ENCODE results near the gene FIP1L1. TPM values are rescaled to one million over a fixed set of nuclear protein-coding genes. Genes with fewer than 3 reads are reported as not detected.

FIP1L1 gene
- total and polyA plus RNA-seq, 2 of the 13 experiments (the other 11 are each of a cell fraction or from before 2014, with no cell fraction given): 14.9 to 69.4 TPM

DNA sequence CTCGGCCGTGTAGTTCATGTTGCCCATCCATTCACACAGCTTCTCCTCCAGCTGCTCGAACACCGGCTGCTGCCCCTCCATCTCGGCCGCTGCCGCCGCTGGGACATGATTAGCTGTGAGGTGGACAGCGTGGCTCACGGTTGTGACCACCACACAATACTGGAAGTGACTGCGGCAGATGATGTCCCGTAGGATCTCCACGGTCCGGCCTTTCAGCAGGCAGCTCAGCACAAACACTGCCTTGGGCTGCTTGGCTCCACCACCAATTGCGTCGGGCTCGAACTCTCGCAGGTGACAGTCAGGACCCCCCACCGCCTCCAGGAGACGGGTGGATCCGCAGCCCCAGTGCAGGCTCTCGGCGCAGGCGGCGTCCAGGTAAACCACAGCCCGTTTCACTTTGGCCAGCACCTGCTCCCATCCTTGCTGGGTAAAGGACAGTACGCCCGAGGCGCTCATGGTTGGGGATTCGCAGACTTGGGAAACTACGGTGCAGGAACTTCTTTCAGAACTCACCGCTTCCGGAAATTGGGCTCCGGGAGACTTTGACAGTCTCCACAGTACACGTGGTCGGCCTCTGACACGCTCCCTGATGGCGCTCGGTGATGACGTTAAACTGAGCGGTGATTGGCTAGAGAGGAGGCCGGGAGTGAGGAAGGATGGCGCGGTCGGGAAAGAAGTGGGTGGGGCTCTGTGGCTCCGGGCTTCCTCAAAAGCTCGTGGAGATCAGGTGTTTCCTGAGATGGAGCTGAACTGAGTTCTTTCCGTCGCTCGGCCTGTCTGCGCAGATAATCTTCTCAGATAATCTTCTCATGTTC is 11.7 kb upstream of the FIP1L1 start, which contains the start of gene SCFD2 (continued):
- TF ChIP-seq ZNF510 (CRISPR knock-in tag; IDR thresholded peaks at IDR 0.05; ENCODE audit: low read depth): 0 out of 2 replicates have a peak, but pooled peaks have one; percentile 23
- TF ChIP-seq TAF1 (CRISPR knock-in tag; IDR thresholded peaks at IDR 0.05): peak; percentile 51; the same call in 1 of the 2 replicates
- TF ChIP-seq KAT8 (CRISPR knock-in tag; IDR thresholded peaks at IDR 0.05): peak; percentile 98
- no peak for TF ChIP-seq SMYD3 (CRISPR knock-in tag; IDR thresholded peaks at IDR 0.05)
- TF ChIP-seq ZNF329 (CRISPR knock-in tag; IDR thresholded peaks at IDR 0.05; ENCODE audit: low read depth): no peak
- TF ChIP-seq HNF4A (CRISPR knock-in tag; IDR thresholded peaks at IDR 0.05): 0 out of 2 replicates have a peak, but pooled peaks have one; percentile 23
- TF ChIP-seq ZNF550 (CRISPR knock-in tag; IDR thresholded peaks at IDR 0.05; ENCODE audit: borderline replicate concordance): no peak
- TF ChIP-seq, protein P1, sequence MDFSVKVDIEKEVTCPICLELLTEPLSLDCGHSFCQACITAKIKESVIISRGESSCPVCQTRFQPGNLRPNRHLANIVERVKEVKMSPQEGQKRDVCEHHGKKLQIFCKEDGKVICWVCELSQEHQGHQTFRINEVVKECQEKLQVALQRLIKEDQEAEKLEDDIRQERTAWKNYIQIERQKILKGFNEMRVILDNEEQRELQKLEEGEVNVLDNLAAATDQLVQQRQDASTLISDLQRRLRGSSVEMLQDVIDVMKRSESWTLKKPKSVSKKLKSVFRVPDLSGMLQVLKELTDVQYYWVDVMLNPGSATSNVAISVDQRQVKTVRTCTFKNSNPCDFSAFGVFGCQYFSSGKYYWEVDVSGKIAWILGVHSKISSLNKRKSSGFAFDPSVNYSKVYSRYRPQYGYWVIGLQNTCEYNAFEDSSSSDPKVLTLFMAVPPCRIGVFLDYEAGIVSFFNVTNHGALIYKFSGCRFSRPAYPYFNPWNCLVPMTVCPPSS (IDR thresholded peaks at IDR 0.05): no peak
- TF ChIP-seq TCF7 (IDR thresholded peaks at IDR 0.05; ENCODE audit: low read depth): 0 out of 2 replicates have a peak, but pooled peaks have one; percentile 56
- no peak for TF ChIP-seq ZBTB37 (CRISPR knock-in tag; IDR thresholded peaks at IDR 0.05)
- TF ChIP-seq ISX (CRISPR knock-in tag; conservative IDR thresholded peaks at IDR 0.05): no peak
- TF ChIP-seq ZNF737 (CRISPR knock-in tag; IDR thresholded peaks at IDR 0.05; ENCODE audit: borderline replicate concordance): no peak
- no peak for TF ChIP-seq ZBTB21 (CRISPR knock-in tag; IDR thresholded peaks at IDR 0.05)
- no peak for TF ChIP-seq HINFP (CRISPR knock-in tag; IDR thresholded peaks at IDR 0.05; ENCODE audit: low read depth)
- TF ChIP-seq MBD4 (IDR thresholded peaks at IDR 0.05; ENCODE audit: borderline replicate concordance, low read length): no peak
- no peak for TF ChIP-seq RFX3 (CRISPR knock-in tag; IDR thresholded peaks at IDR 0.05)
- no peak for TF ChIP-seq ZNF34 (CRISPR knock-in tag; IDR thresholded peaks at IDR 0.05; ENCODE audit: borderline replicate concordance)
- no peak for TF ChIP-seq ZKSCAN5 (CRISPR knock-in tag; IDR thresholded peaks at IDR 0.05)
- no peak for TF ChIP-seq MTA3 (CRISPR knock-in tag; IDR thresholded peaks at IDR 0.05)
- 0 out of 2 replicates have a peak, but pooled peaks have one; percentile 10 for TF ChIP-seq JUND (CRISPR knock-in tag; IDR thresholded peaks at IDR 0.05)
- TF ChIP-seq CREB1 (IDR thresholded peaks at IDR 0.05): peak; percentile 97
- peak; percentile 99 for TF ChIP-seq CREB1 (CRISPR knock-in tag; IDR thresholded peaks at IDR 0.05)
- no peak; the same call in 1 of the 2 replicates for TF ChIP-seq ARNT2 (CRISPR knock-in tag; IDR thresholded peaks at IDR 0.05; ENCODE audit: low read depth)
- no peak for TF ChIP-seq DBP (CRISPR knock-in tag; IDR thresholded peaks at IDR 0.05; ENCODE audit: not compliant biosample characterization)
- TF ChIP-seq, protein P2, sequence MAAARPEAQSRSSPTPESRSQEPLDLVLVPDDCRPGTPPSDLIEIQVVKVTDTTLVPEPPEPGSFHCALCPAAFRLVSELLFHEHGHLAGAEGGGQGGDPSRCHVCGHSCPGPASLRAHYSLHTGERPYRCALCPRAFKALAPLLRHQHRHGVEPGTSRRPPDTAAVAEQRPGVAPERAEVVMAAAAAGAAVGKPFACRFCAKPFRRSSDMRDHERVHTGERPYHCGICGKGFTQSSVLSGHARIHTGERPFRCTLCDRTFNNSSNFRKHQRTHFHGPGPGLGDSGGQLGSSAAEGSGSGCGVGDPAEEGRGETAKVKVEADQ (CRISPR knock-in tag; IDR thresholded peaks at IDR 0.05; ENCODE audit: borderline replicate concordance): peak; percentile 64
- peak; percentile 30; the same call in 1 of the 2 replicates for TF ChIP-seq KDM4B (CRISPR knock-in tag; IDR thresholded peaks at IDR 0.05)
